Endothelial cell of umbilical vein (primary cell): ENCODE results near the gene MPIG6B. TPM values are rescaled to one million over a fixed set of nuclear protein-coding genes. Genes with fewer than 3 reads are reported as not detected.

Source experiments
- BruUV-seq: library from RNA; stranded (reverse); fragments of 400-500 nt; replicated peaks from 2 replicates; lab custom pipeline; 2021; lab: Mats Ljungman, UMichigan
- CTCF ChIA-PET: fragments of 300-600, 350-600 bp; sonication (Branson Sonifier 250); formaldehyde crosslinking; loops from one replicate; lab custom pipeline; 2021; ENCODE audit warnings: antibody characterized with exemption, inconsistent platforms; lab: Charles Lee
- POLR2A ChIA-PET: fragments of 300-600, 350-600 bp; sonication (Branson Sonifier 250); formaldehyde crosslinking; loops from one replicate; lab custom pipeline; 2021; ENCODE audit warnings: antibody characterized with exemption, inconsistent platforms; lab: Charles Lee
- DNase-seq: peaks from one replicate; pipeline ENCODE4 v3.0.0-alpha.2; 2011; ENCODE audit warnings: low read depth, low spot score
- FAIRE-seq: peaks from 2 replicates; lab custom pipeline; 2011; peaks lifted over from hg19 to GRCh38; lab: Jason Lieb, UNC
- H2AFZ ChIP-seq: 2 replicates; pipeline ENCODE4 v1.6.0; 2012; ENCODE audit warnings: low read depth, low read length, control low read depth, inconsistent platforms
- H3K27ac ChIP-seq: 2 replicates; pipeline ENCODE4 v1.5.1; 2011; ENCODE audit warnings: low read depth, mild to moderate bottlenecking, control low read depth, low read length, moderate library complexity; ENCODE audit not compliant: insufficient read depth
- H3K27me3 ChIP-seq, 2 experiments: 2 replicates each; pipeline versions ENCODE4 v1.6.0 to v1.6.1; 2011; ENCODE audit warnings: low read length in 2 of 2, mixed read lengths in 1 of 2; ENCODE audit not compliant: control insufficient read depth in 2 of 2, insufficient read depth in 2 of 2
- H3K36me3 ChIP-seq, 2 experiments: 2 replicates in 1 of 2; 3 replicates in 1 of 2; pipeline ENCODE4 v1.5.1; 2011; ENCODE audit warnings: low read length in 2 of 2, mild to moderate bottlenecking in 1 of 2, moderate library complexity in 1 of 2; ENCODE audit not compliant: control insufficient read depth in 2 of 2, insufficient read depth in 2 of 2; ENCODE audit errors: extremely low read depth in 1 of 2
- H3K4me1 ChIP-seq: 3 replicates; pipeline ENCODE4 v1.5.1; 2011; ENCODE audit warnings: mild to moderate bottlenecking, low read length; ENCODE audit not compliant: control insufficient read depth, insufficient read depth; ENCODE audit errors: extremely low read depth
- H3K4me2 ChIP-seq: 2 replicates; pipeline ENCODE4 v1.6.1; 2011; ENCODE audit warnings: low read length, control low read depth, mixed read lengths; ENCODE audit not compliant: insufficient read depth
- H3K4me3 ChIP-seq, 3 experiments: fragments of 200-600 bp in 1 of 3; sonication (generic), shearing (Covaris generic) in 1 of 3; replicated peaks in 1 of 3; 2 replicates each; pipeline ENCODE4 v1.5.1; 2011 to 2016; ENCODE audit warnings: control low read depth in 3 of 3, low read length in 3 of 3, mild to moderate bottlenecking in 2 of 3, inconsistent platforms in 1 of 3, low read depth in 1 of 3, moderate library complexity in 1 of 3; ENCODE audit not compliant: insufficient read depth in 1 of 3
- H3K79me2 ChIP-seq: 2 replicates; pipeline ENCODE4 v1.6.0; 2012; ENCODE audit warnings: low read length, inconsistent platforms; ENCODE audit not compliant: control insufficient read depth, insufficient read depth
- H3K9ac ChIP-seq: replicated peaks from 2 replicates; pipeline ENCODE3; 2011; ENCODE audit warnings: low read length, control low read depth; ENCODE audit not compliant: insufficient read depth; ENCODE audit errors: extremely low read depth
- H3K9me1 ChIP-seq: replicated peaks from 3 replicates; pipeline ENCODE4 v1.6.0; 2011; ENCODE audit warnings: mild to moderate bottlenecking, low read length; ENCODE audit not compliant: control insufficient read depth, insufficient read depth; ENCODE audit errors: extremely low read depth
- H3K9me3 ChIP-seq: replicated peaks from 2 replicates; pipeline ENCODE4 v1.5.1; 2012; ENCODE audit warnings: low read length, inconsistent platforms; ENCODE audit not compliant: control insufficient read depth, insufficient read depth
- H4K20me1 ChIP-seq: replicated peaks from 2 replicates; pipeline ENCODE3; 2011; ENCODE audit warnings: mild to moderate bottlenecking, low read length; ENCODE audit not compliant: control insufficient read depth, insufficient read depth; ENCODE audit errors: extremely low read depth
- EZH2 ChIP-seq: IDR thresholded peaks from 2 replicates; pipeline ENCODE4 v1.6.1; 2012; ENCODE audit warnings: borderline replicate concordance, low read depth, mild to moderate bottlenecking, moderate library complexity, low read length, inconsistent platforms; ENCODE audit not compliant: severe bottlenecking
- FOS ChIP-seq: IDR thresholded peaks from 2 replicates; pipeline ENCODE4 v1.6.1; 2011; ENCODE audit warnings: mild to moderate bottlenecking, low read length, moderate library complexity, borderline replicate concordance; ENCODE audit not compliant: insufficient read depth
- GATA2 ChIP-seq: IDR thresholded peaks from 2 replicates; pipeline ENCODE4 v1.7.0; 2011; ENCODE audit warnings: low read depth, mild to moderate bottlenecking, moderate library complexity, mixed read lengths, low read length; ENCODE audit not compliant: insufficient read length, insufficient read depth
- JUN ChIP-seq: IDR thresholded peaks from 2 replicates; pipeline ENCODE4 v1.6.1; 2011; ENCODE audit warnings: borderline replicate concordance, low read depth; ENCODE audit not compliant: insufficient read length, insufficient read depth
- MYC ChIP-seq: IDR thresholded peaks from one replicate; pipeline ENCODE4 v1.6.1; 2011; ENCODE audit warnings: mild to moderate bottlenecking, low read depth, low read length
- POLR2A ChIP-seq: IDR thresholded peaks from 2 replicates; pipeline ENCODE4 v1.6.1; 2012; ENCODE audit warnings: low read depth, mild to moderate bottlenecking, control low read depth, low read length
- POLR2AphosphoS5 ChIP-seq: IDR thresholded peaks from 2 replicates; pipeline ENCODE4 v1.6.1; 2012; ENCODE audit warnings: low read depth, mild to moderate bottlenecking, control low read depth, low read length, moderate library complexity; ENCODE audit not compliant: insufficient read depth
- dilution Hi-C: fragments of 300-500 bp; cut with MboI; formaldehyde crosslinking; loops from one replicate; pipeline ENCODE4 v1.15.0; 2019; ENCODE audit warnings: low sequenced_read_pairs; ENCODE audit not compliant: extremely low pct_ligation_motif_present
- intact Hi-C: fragments of 100-400 bp; cut with micrococcal nuclease; formaldehyde crosslinking; loops from one replicate; pipeline ENCODE4 v1.10.0; 2022
- polyA plus RNA-seq, 4 experiments: library from polyadenylated mRNA; depleted of rRNA in 3 of 4; stranded (reverse) in 3 of 4; unstranded in 1 of 4; fragments of >200 nt; gene quantifications; 2 replicates each; pipeline versions ENCODE4 v1.2.1 to v1.2.3, GENCODE V29; 2011 to 2012; ENCODE audit warnings: missing spikeins in 1 of 4
- total RNA-seq: library from RNA; stranded (reverse); gene quantifications from 2 replicates; pipeline ENCODE4 v1.2.3, GENCODE V29; 2021
- TF ChIP-seq, protein P1 (sequence below): IDR thresholded peaks from 2 replicates; pipeline ENCODE4 v1.6.1; 2011; ENCODE audit not compliant: insufficient read depth, insufficient read length
- TF ChIP-seq, protein P2 (sequence below), 2 donors: IDR thresholded peaks; 1 replicate in 1 of 2; 2 replicates in 1 of 2; pipeline ENCODE4 v1.5.1; 2011; ENCODE audit warnings: low read length in 2 of 2, mild to moderate bottlenecking in 2 of 2, moderate library complexity in 2 of 2, control low read depth in 1 of 2, inconsistent platforms in 1 of 2, low read depth in 1 of 2; ENCODE audit not compliant: insufficient read depth in 1 of 2; ENCODE audit errors: extremely low read depth in 1 of 2

The MPIG6B gene
- total and polyA plus RNA-seq, 2 donors (not counting 3 experiments of a cell fraction or from before 2014, with no cell fraction given), result not detected

DNA sequence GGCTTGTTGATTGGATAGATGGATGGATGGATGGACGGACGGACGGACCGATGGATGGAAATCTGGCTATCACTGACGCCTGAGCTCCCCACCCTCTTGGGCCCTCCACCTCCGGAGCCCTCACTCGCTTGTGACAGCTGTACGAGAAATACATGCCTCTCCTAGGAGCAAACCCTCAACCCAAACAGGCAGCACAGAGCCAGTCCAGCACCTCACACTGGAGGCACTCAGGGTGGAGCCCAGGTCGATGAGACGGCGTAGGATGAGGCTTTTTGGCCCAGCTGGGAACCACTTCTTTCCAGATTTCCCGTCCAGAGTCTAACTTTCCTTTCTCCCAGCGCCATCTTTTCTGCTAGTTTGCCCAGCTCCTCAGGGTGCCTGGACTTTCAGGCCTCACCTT, 39.6 kb upstream of the MPIG6B start:
- TF ChIP-seq FOS, result no peak
- no peak for TF ChIP-seq JUN
- no peak for TF ChIP-seq GATA2
- no peak for TF ChIP-seq POLR2A
- TF ChIP-seq, protein P1, sequence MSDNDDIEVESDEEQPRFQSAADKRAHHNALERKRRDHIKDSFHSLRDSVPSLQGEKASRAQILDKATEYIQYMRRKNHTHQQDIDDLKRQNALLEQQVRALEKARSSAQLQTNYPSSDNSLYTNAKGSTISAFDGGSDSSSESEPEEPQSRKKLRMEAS, result no peak
- no peak for TF ChIP-seq MYC
- TF ChIP-seq EZH2, result no peak
- no peak for TF ChIP-seq POLR2AphosphoS5
- TF ChIP-seq, protein P2, sequence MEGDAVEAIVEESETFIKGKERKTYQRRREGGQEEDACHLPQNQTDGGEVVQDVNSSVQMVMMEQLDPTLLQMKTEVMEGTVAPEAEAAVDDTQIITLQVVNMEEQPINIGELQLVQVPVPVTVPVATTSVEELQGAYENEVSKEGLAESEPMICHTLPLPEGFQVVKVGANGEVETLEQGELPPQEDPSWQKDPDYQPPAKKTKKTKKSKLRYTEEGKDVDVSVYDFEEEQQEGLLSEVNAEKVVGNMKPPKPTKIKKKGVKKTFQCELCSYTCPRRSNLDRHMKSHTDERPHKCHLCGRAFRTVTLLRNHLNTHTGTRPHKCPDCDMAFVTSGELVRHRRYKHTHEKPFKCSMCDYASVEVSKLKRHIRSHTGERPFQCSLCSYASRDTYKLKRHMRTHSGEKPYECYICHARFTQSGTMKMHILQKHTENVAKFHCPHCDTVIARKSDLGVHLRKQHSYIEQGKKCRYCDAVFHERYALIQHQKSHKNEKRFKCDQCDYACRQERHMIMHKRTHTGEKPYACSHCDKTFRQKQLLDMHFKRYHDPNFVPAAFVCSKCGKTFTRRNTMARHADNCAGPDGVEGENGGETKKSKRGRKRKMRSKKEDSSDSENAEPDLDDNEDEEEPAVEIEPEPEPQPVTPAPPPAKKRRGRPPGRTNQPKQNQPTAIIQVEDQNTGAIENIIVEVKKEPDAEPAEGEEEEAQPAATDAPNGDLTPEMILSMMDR (IDR thresholded peaks at IDR 0.05; ENCODE audit: extremely low read depth in 1 of 2, insufficient read depth in 1 of 2, low read depth in 1 of 2, low read length in 2 of 2), result no peak
- Histone ChIP-seq H3K36me3 (peaks cover 0 to 20% of the 10 kb centered on the region in 2 experiments), H3K4me1 (peaks cover 8% of the 10 kb centered on the region), H3K27me3 (no peaks in the 10 kb centered on the region), H3K79me2 (no peaks in the 10 kb centered on the region), H2AFZ (no peak overlapping the region), H3K9me1 (no peaks in the 10 kb centered on the region), H3K9ac (no peak overlapping the region), H3K4me2 (no peak overlapping the region), H3K27ac (no peak overlapping the region), H4K20me1 (no peaks in the 10 kb centered on the region), H3K9me3 (no peaks in the 10 kb centered on the region), H3K4me3 (no peak overlapping the region)
- DNase-seq, result no peak
- CTCF ChIA-PET, result interaction anchor here (0.6 to 2.0 kb wide), 4 partner anchors 10 to 146 kb away, joined by 3 to 10 read pairs (median 4); no protein-coding TSS in a partner anchor
- no TSS peak for BruUV-seq
- intact Hi-C loops, result no loop called here
- dilution Hi-C loops, result no loop called here
- POLR2A ChIA-PET, result no interaction called here
- FAIRE-seq, result no peak
